ENCODE data around the gene BDKRB1.

BDKRB1 gene

GRCh38 chr14:96214793-96215192 lies 41.2 kb upstream of the BDKRB1 start:
- no peak overlapping the region for H3K27ac ChIP-seq
- TF ChIP-seq ZFX (IDR thresholded peaks at IDR 0.05): no peak
- TF ChIP-seq CTCF (conservative IDR thresholded peaks at IDR 0.05): no peak

- TF ChIP-seq CTCF (conservative IDR thresholded peaks at IDR 0.05) (no peak), ZFX (IDR thresholded peaks at IDR 0.05) (no peak)
- H3K27ac ChIP-seq: no peak overlapping the region
Measured at GRCh38 chr14:96215452-96216244, 40.4 kb upstream of the BDKRB1 start.

- TF ChIP-seq ZFX (IDR thresholded peaks at IDR 0.05) (no peak), CTCF (conservative IDR thresholded peaks at IDR 0.05) (no peak)
- H3K27ac ChIP-seq: no peak overlapping the region
Measured at GRCh38 chr14:96216627-96217026, 39.4 kb upstream of the BDKRB1 start.

GRCh38 chr14:96217376-96217913 lies 38.6 kb upstream of the BDKRB1 start:
- no peak for TF ChIP-seq ZFX (IDR thresholded peaks at IDR 0.05)
- no peak for TF ChIP-seq CTCF (conservative IDR thresholded peaks at IDR 0.05)
- no peak overlapping the region for H3K27ac ChIP-seq

- no peak for TF ChIP-seq ZFX (IDR thresholded peaks at IDR 0.05)
- TF ChIP-seq CTCF (conservative IDR thresholded peaks at IDR 0.05): no peak
- H3K27ac ChIP-seq: no peak overlapping the region; the same call in 1 of the 2 replicates
Measured at GRCh38 chr14:96221109-96221650, 34.8 kb upstream of the BDKRB1 start.

GRCh38 chr14:96221841-96222240 lies 34.2 kb upstream of the BDKRB1 start:
- TF ChIP-seq ZFX (IDR thresholded peaks at IDR 0.05) (no peak), CTCF (conservative IDR thresholded peaks at IDR 0.05) (no peak)

GRCh38 chr14:96224480-96225096 lies 31.4 kb upstream of the BDKRB1 start:
- no peak overlapping the region for H3K27ac ChIP-seq
- TF ChIP-seq CTCF (conservative IDR thresholded peaks at IDR 0.05) (no peak), ZFX (IDR thresholded peaks at IDR 0.05) (no peak)

More at GRCh38 chr14:96221841-96222240, 34.2 kb upstream of the BDKRB1 start:
- no peak overlapping the region for H3K27ac ChIP-seq
